ENCODE data around the gene CD6. TPM values are rescaled to one million over a fixed set of nuclear protein-coding genes. Genes with fewer than 3 reads are reported as not detected.

The CD6 gene
- polyA plus RNA-seq, 1 donor (not counting 4 experiments of a cell fraction or from before 2014, with no cell fraction given) = 0.03 TPM

GRCh38 chr11:60994541-60995080 lies 23.1 kb downstream of the CD6 start:
- no peak for TF ChIP-seq EZH2 (IDR thresholded peaks at IDR 0.05; ENCODE audit: low read length)
- no peak for TF ChIP-seq CTCF (optimal IDR thresholded peaks at IDR 0.05 in 1 of 3, IDR thresholded peaks at IDR 0.05 in 1 of 3, conservative IDR thresholded peaks at IDR 0.05 in 1 of 3; ENCODE audit: extremely low read depth in 1 of 3, insufficient read depth in 2 of 3, low read length in 3 of 3)
- FAIRE-seq = no peak
- dilution Hi-C loops (cut with MboI; ENCODE audit: extremely low pct_ligation_motif_present, low sequenced_read_pairs) = no loop called here

GRCh38 chr11:60995798-60996197 lies 24.3 kb downstream of the CD6 start:
- no peak overlapping the region for H3K4me2 ChIP-seq (ENCODE audit: control insufficient read depth, extremely low read depth, insufficient read depth, low read depth, low read length)
- no peaks in the 10 kb centered on the region for H4K20me1 ChIP-seq (ENCODE audit: control insufficient read depth, extremely low read depth, insufficient read depth, low read length)
- no peaks in the 10 kb centered on the region for H3K36me3 ChIP-seq (ENCODE audit: control insufficient read depth in 2 of 2, extremely low read depth in 1 of 2, insufficient read depth in 2 of 2, low read length in 2 of 2)
- H3K4me3 ChIP-seq (ENCODE audit: control insufficient read depth in 2 of 3, extremely low read depth in 1 of 3, insufficient read depth in 2 of 3, low read depth in 1 of 3, low read length in 3 of 3) = no peak overlapping the region
- H2AFZ ChIP-seq (ENCODE audit: control insufficient read depth, low read length) = no peak overlapping the region
- no peaks in the 10 kb centered on the region for H3K9me3 ChIP-seq (ENCODE audit: control insufficient read depth, low read depth, low read length)
- DNase-seq (ENCODE audit: low read depth, low spot score) (no peak), FAIRE-seq (no peak)
- TF ChIP-seq CTCF (optimal IDR thresholded peaks at IDR 0.05 in 1 of 3, IDR thresholded peaks at IDR 0.05 in 1 of 3, conservative IDR thresholded peaks at IDR 0.05 in 1 of 3; ENCODE audit: extremely low read depth in 1 of 3, insufficient read depth in 2 of 3, low read length in 3 of 3) = no peak
- TF ChIP-seq EZH2 (IDR thresholded peaks at IDR 0.05; ENCODE audit: low read length) = no peak
- no peaks in the 10 kb centered on the region for H3K79me2 ChIP-seq (ENCODE audit: control insufficient read depth, insufficient read depth, low read length)
- no peaks in the 10 kb centered on the region for H3K9me1 ChIP-seq (ENCODE audit: control insufficient read depth, extremely low read depth, insufficient read depth, low read length)
- dilution Hi-C loops (cut with MboI; ENCODE audit: extremely low pct_ligation_motif_present, low sequenced_read_pairs) = no loop called here
- H3K4me1 ChIP-seq (ENCODE audit: control insufficient read depth, extremely low read depth, insufficient read depth, low read length) = no peaks in the 10 kb centered on the region
- no peak overlapping the region for H3K9ac ChIP-seq (ENCODE audit: control insufficient read depth, extremely low read depth, insufficient read depth, low read length)
- H3K27ac ChIP-seq (ENCODE audit: control insufficient read depth, insufficient read depth, low read length) = no peak overlapping the region
- peaks cover 21% of the 10 kb centered on the region for H3K27me3 ChIP-seq (ENCODE audit: control insufficient read depth, extremely low read depth, insufficient read depth, low read length)

More at GRCh38 chr11:60994541-60995080, 23.1 kb downstream of the CD6 start:
- H3K79me2 ChIP-seq (ENCODE audit: control insufficient read depth, insufficient read depth, low read length) = no peaks in the 10 kb centered on the region
- no peak for DNase-seq (ENCODE audit: low read depth, low spot score)
- H3K4me3 ChIP-seq (ENCODE audit: control insufficient read depth in 2 of 3, extremely low read depth in 1 of 3, insufficient read depth in 2 of 3, low read depth in 1 of 3, low read length in 3 of 3) = no peak overlapping the region
- no peaks in the 10 kb centered on the region for H3K36me3 ChIP-seq (ENCODE audit: control insufficient read depth in 2 of 2, extremely low read depth in 1 of 2, insufficient read depth in 2 of 2, low read length in 2 of 2)
- H3K9me3 ChIP-seq (ENCODE audit: control insufficient read depth, low read depth, low read length) = no peaks in the 10 kb centered on the region
- H4K20me1 ChIP-seq (ENCODE audit: control insufficient read depth, extremely low read depth, insufficient read depth, low read length) = no peaks in the 10 kb centered on the region
- H3K4me1 ChIP-seq (ENCODE audit: control insufficient read depth, extremely low read depth, insufficient read depth, low read length) = no peaks in the 10 kb centered on the region
- H3K4me2 ChIP-seq (ENCODE audit: control insufficient read depth, extremely low read depth, insufficient read depth, low read depth, low read length) = peak overlapping the region; percentile 22
- H3K9me1 ChIP-seq (ENCODE audit: control insufficient read depth, extremely low read depth, insufficient read depth, low read length) = no peaks in the 10 kb centered on the region
- no peak overlapping the region for H3K9ac ChIP-seq (ENCODE audit: control insufficient read depth, extremely low read depth, insufficient read depth, low read length)
- H3K27me3 ChIP-seq (ENCODE audit: control insufficient read depth, extremely low read depth, insufficient read depth, low read length) = peaks cover 18% of the 10 kb centered on the region
- H2AFZ ChIP-seq (ENCODE audit: control insufficient read depth, low read length) = no peak overlapping the region
- no peak overlapping the region for H3K27ac ChIP-seq (ENCODE audit: control insufficient read depth, insufficient read depth, low read length)

All from keratinocyte (primary cell).